GM12878 (cell line): ENCODE data around the gene C22orf15. TPM values are rescaled to one million over a fixed set of nuclear protein-coding genes. Genes with fewer than 3 reads are reported as not detected.

Source experiments
- ATAC-seq: fragments of 200-7000 bp; cut with Tn5 transposase; 3 replicates; pipeline ENCODE4 v1.9.1; 2020; ENCODE audit warnings: mild to moderate bottlenecking, moderate library complexity
- BruUV-seq: library from RNA; stranded (reverse); fragments of 400-500 nt; replicated peaks from 2 replicates; lab custom pipeline; 2021; lab: Mats Ljungman, UMichigan
- CTCF ChIA-PET: fragments of 300-600 bp; sonication (Branson Sonifier 250); formaldehyde crosslinking; extraction: SDS; loops from one replicate; lab custom pipeline; 2021; ENCODE audit warnings: inconsistent platforms; lab: Yijun Ruan, JAX
- POLR2A ChIA-PET: fragments of 350-600 bp; formaldehyde crosslinking; extraction: SDS; loops from one replicate; lab custom pipeline; 2021; ENCODE audit warnings: inconsistent platforms; lab: Charles Lee
- RAD21 ChIA-PET: fragments of 300-600 bp; sonication (Branson Sonifier 250); formaldehyde crosslinking; loops from one replicate; lab custom pipeline; 2023; ENCODE audit warnings: antibody characterized with exemption; ENCODE audit not compliant: unreplicated experiment; lab: Charles Lee
- SMC1A ChIA-PET: fragments of 300-600 bp; sonication (Branson Sonifier 250); formaldehyde crosslinking; loops from one replicate; lab custom pipeline; 2023; ENCODE audit not compliant: unreplicated experiment, uncharacterized antibody; lab: Charles Lee
- DNase-seq: peaks from one replicate; pipeline ENCODE4 v3.0.0-alpha.2; 2011; ENCODE audit warnings: low read depth, low spot score
- FAIRE-seq: peaks from 3 replicates; lab custom pipeline; 2011; peaks lifted over from hg19 to GRCh38; lab: Jason Lieb, UNC
- H2AFZ ChIP-seq: 2 replicates; pipeline ENCODE4 v1.6.0; 2011; ENCODE audit warnings: low read depth, low read length, control low read depth; ENCODE audit not compliant: control insufficient read depth
- H3K27ac ChIP-seq: 2 replicates; pipeline ENCODE4 v1.5.1; 2011; ENCODE audit warnings: control low read depth; ENCODE audit not compliant: control insufficient read depth, insufficient read depth
- H3K27me3 ChIP-seq, 2 experiments: replicated peaks in 1 of 2; 2 replicates each; pipeline versions ENCODE4 v1.6.0 to v1.6.1; 2011; ENCODE audit warnings: low read length in 1 of 2; ENCODE audit not compliant: control insufficient read depth in 2 of 2, insufficient read depth in 2 of 2
- H3K36me3 ChIP-seq, 2 experiments: 2 replicates each; pipeline ENCODE4 v1.5.1; 2011; ENCODE audit warnings: low read length in 1 of 2; ENCODE audit not compliant: control insufficient read depth in 2 of 2, insufficient read depth in 2 of 2
- H3K4me1 ChIP-seq: 2 replicates; pipeline ENCODE4 v1.6.1; 2011; ENCODE audit warnings: mild to moderate bottlenecking, low read length, moderate library complexity, mixed read lengths; ENCODE audit not compliant: control insufficient read depth, insufficient read depth
- H3K4me2 ChIP-seq: 2 replicates; pipeline ENCODE4 v1.6.0; 2011; ENCODE audit warnings: control low read depth; ENCODE audit not compliant: control insufficient read depth, insufficient read depth
- H3K4me3 ChIP-seq: fragments of 200-600 bp; sonication (generic); 2 replicates; pipeline ENCODE4 v1.5.1; 2016
- H3K79me2 ChIP-seq: 2 replicates; pipeline ENCODE4 v1.6.0; 2011; ENCODE audit warnings: low read length; ENCODE audit not compliant: control insufficient read depth, insufficient read depth
- H3K9ac ChIP-seq: 2 replicates; pipeline ENCODE4 v1.8.0; 2011; ENCODE audit warnings: low read length, control low read depth, mixed read lengths; ENCODE audit not compliant: control insufficient read depth, insufficient read depth
- H3K9me3 ChIP-seq: replicated peaks from 3 replicates; pipeline ENCODE4 v1.5.1; 2011; ENCODE audit warnings: mild to moderate bottlenecking, low read length; ENCODE audit not compliant: control insufficient read depth, insufficient read depth
- H4K20me1 ChIP-seq: 2 replicates; pipeline ENCODE4 v1.6.0; 2011; ENCODE audit not compliant: control insufficient read depth, insufficient read depth
- BCL11A ChIP-seq: IDR thresholded peaks from 2 replicates; pipeline ENCODE4 v1.6.1; 2011; ENCODE audit warnings: low read depth, low read length
- CEBPB ChIP-seq, 2 experiments: fragments of 150-350 bp in 1 of 2; IDR thresholded peaks; 2 replicates each; pipeline ENCODE4 v1.6.1; 2012 to 2014; ENCODE audit warnings: low read depth in 2 of 2, low read length in 2 of 2, borderline replicate concordance in 1 of 2, inconsistent platforms in 1 of 2
- ETV6 ChIP-seq, 2 experiments: fragments of 450-650 bp in 1 of 2; IDR thresholded peaks in 1 of 2; conservative IDR thresholded peaks in 1 of 2; 2 replicates each; pipeline ENCODE4 v1.6.1; 2014; ENCODE audit warnings: antibody characterized with exemption in 1 of 2, borderline replicate concordance in 1 of 2, low read depth in 1 of 2, mild to moderate bottlenecking in 1 of 2, moderate library complexity in 1 of 2
- EZH2 ChIP-seq: IDR thresholded peaks from 2 replicates; pipeline ENCODE4 v1.6.1; 2012; ENCODE audit warnings: low read depth, mild to moderate bottlenecking, control low read depth, inconsistent platforms, low read length, borderline replicate concordance; ENCODE audit not compliant: control insufficient read depth
- FOXK2 ChIP-seq: fragments of 450-650 bp; IDR thresholded peaks from 2 replicates; pipeline ENCODE4 v1.6.1; 2017; ENCODE audit warnings: mild to moderate bottlenecking, moderate library complexity
- HDAC2 ChIP-seq: fragments of 200-600 bp; sonication (generic); IDR thresholded peaks from 2 replicates; pipeline ENCODE4 v1.6.1; 2017
- IRF4 ChIP-seq: IDR thresholded peaks from 2 replicates; pipeline ENCODE4 v1.6.1; 2011; ENCODE audit warnings: low read depth, low read length
- JUND ChIP-seq: IDR thresholded peaks from 2 replicates; pipeline ENCODE4 v1.6.1; 2012; ENCODE audit warnings: low read depth, mild to moderate bottlenecking, low read length, improper control_type of control experiment, moderate library complexity
- MEF2B ChIP-seq: fragments of 450-650 bp; IDR thresholded peaks from 2 replicates; pipeline ENCODE4 v1.6.1; 2018; ENCODE audit warnings: mild to moderate bottlenecking, moderate library complexity; ENCODE audit not compliant: partially characterized antibody, poor library complexity, severe bottlenecking
- MTA2 ChIP-seq: fragments of 450-650 bp; IDR thresholded peaks from 2 replicates; pipeline ENCODE4 v1.6.1; 2016; ENCODE audit warnings: low read depth, mild to moderate bottlenecking, moderate library complexity
- NR2C1 ChIP-seq: fragments of 450-650 bp; IDR thresholded peaks from 2 replicates; pipeline ENCODE4 v1.6.1; 2017; ENCODE audit warnings: antibody characterized with exemption, mild to moderate bottlenecking, moderate library complexity
- PBX3 ChIP-seq: IDR thresholded peaks from 2 replicates; pipeline ENCODE4 v1.6.1; 2011; ENCODE audit warnings: mild to moderate bottlenecking, low read depth, low read length, moderate library complexity; ENCODE audit not compliant: insufficient replicate concordance
- PRDM15 ChIP-seq: fragments of 450-650 bp; formaldehyde crosslinking; IDR thresholded peaks from 2 replicates; pipeline ENCODE4 v1.4.0; 2020; ENCODE audit warnings: mild to moderate bottlenecking, moderate library complexity
- RB1 ChIP-seq: fragments of 450-650 bp; formaldehyde crosslinking; IDR thresholded peaks from 2 replicates; pipeline ENCODE4 v1.6.1; 2017; ENCODE audit warnings: mild to moderate bottlenecking, borderline replicate concordance
- RCOR1 ChIP-seq: conservative IDR thresholded peaks from 2 replicates; pipeline ENCODE4 v1.6.1; 2012; ENCODE audit warnings: low read depth, low read length, improper control_type of control experiment
- STAT1 ChIP-seq: fragments of 450-650 bp; conservative IDR thresholded peaks from 2 replicates; pipeline ENCODE4 v1.6.1; 2014; ENCODE audit warnings: antibody characterized with exemption, mild to moderate bottlenecking
- TCF12 ChIP-seq: IDR thresholded peaks from 2 replicates; pipeline ENCODE4 v1.6.1; 2011; ENCODE audit warnings: low read depth, mild to moderate bottlenecking, low read length
- ZBTB33 ChIP-seq: fragments of 450-650 bp; IDR thresholded peaks from 2 replicates; pipeline ENCODE4 v1.6.1; 2017; ENCODE audit warnings: mild to moderate bottlenecking
- ZSCAN29 ChIP-seq: fragments of 450-650 bp; IDR thresholded peaks from 2 replicates; pipeline ENCODE4 v1.6.1; 2017; ENCODE audit warnings: mild to moderate bottlenecking, moderate library complexity
- WGBS: methylation state at CpG from one replicate; pipeline ENCODE4 v1.1.6; 2016; ENCODE audit warnings: low lambda C conversion rate; ENCODE audit not compliant: insufficient replicate concordance, insufficient coverage; ENCODE audit errors: missing lambda C conversion rate; 5-methylcytosine and 5-hydroxymethylcytosine counted together
- in situ Hi-C: fragments of 300-500 bp; cut with MboI; formaldehyde crosslinking; loops from 9 replicates; pipeline ENCODE4 v1.14.3; 2018; ENCODE audit warnings: mixed read lengths
- intact Hi-C: fragments of 100-400 bp; cut with micrococcal nuclease; formaldehyde crosslinking; loops from one replicate; pipeline ENCODE4 v1.14.2; 2022; ENCODE audit not compliant: unreplicated experiment
- polyA plus RNA-seq, 11 experiments: library from polyadenylated mRNA; depleted of rRNA in 4 of 11; unstranded in 6 of 11; stranded (reverse) in 5 of 11; fragments of >200 nt; fragmentation: Nextera tagmentation in 4 of 11; fragmentation: Illumina TruSeq in 1 of 11; extraction: Ambion mirVana in 4 of 11; extraction: Trizol in 1 of 11; gene quantifications; 1 replicate in 1 of 11; 2 replicates in 10 of 11; pipeline versions ENCODE4 v1.2.1 to v1.2.3, GENCODE V29; 2011 to 2016; ENCODE audit warnings: inconsistent platforms in 2 of 11, missing spikeins in 2 of 11, low read depth in 1 of 11
- total RNA-seq, 4 experiments: library from RNA; depleted of rRNA in 3 of 4; stranded (reverse); fragments of >200 nt in 3 of 4; fragmentation: Illumina TruSeq in 1 of 4; extraction: Trizol in 1 of 4; gene quantifications; 2 replicates each; pipeline versions ENCODE4 v1.2.1 to v1.2.3, GENCODE V29; 2013 to 2021

Gene C22orf15
- total and polyA plus RNA-seq, 10 of the 15 experiments (the other 5 are each of a cell fraction or from before 2014, with no cell fraction given), result 0.05 to 0.47 (median 0.13) TPM; not detected in 3

GRCh38 chr22:23781511-23782183 is 18.9 kb downstream of the C22orf15 start:
- DNase-seq, result no peak
- no peak overlapping the region for H3K4me2 ChIP-seq
- peaks cover 5% of the 10 kb centered on the region for H3K4me1 ChIP-seq
- ChIA-PET POLR2A (no interaction called here), CTCF (no interaction called here), RAD21 (no interaction called here), SMC1A (no interaction called here)
- H3K27me3 ChIP-seq, result peaks cover 0 to 2% of the 10 kb centered on the region in 2 experiments; a peak in 1 of 4 replicates
- in situ Hi-C loops (no loop called here), intact Hi-C loops (no loop called here)
- 46% methylated on average over 14 of the region's 14 CpGs for WGBS
- no peak overlapping the region for H2AFZ ChIP-seq
- peaks cover 2% of the 10 kb centered on the region; the same call in 1 of the 2 replicates for H3K79me2 ChIP-seq
- no peak overlapping the region for H3K27ac ChIP-seq
- no peaks in the 10 kb centered on the region for H4K20me1 ChIP-seq
- no peaks in the 10 kb centered on the region for H3K36me3 ChIP-seq
- no peak overlapping the region for H3K9ac ChIP-seq
- no TSS peak for BruUV-seq
- no peak overlapping the region for H3K4me3 ChIP-seq
- FAIRE-seq, result no peak
- ATAC-seq, result no peak
- H3K9me3 ChIP-seq, result no peaks in the 10 kb centered on the region
- no peak for TF ChIP-seq CEBPB (IDR thresholded peaks at IDR 0.05; ENCODE audit: borderline replicate concordance in 1 of 2, low read depth in 2 of 2, low read length in 2 of 2)
- no peak for TF ChIP-seq RB1
- TF ChIP-seq IRF4, result no peak
- no peak for TF ChIP-seq PRDM15 (CRISPR knock-in tag)
- TF ChIP-seq ZBTB33, result no peak
- no peak for TF ChIP-seq FOXK2
- no peak for TF ChIP-seq EZH2
- TF ChIP-seq TCF12, result no peak
- TF ChIP-seq HDAC2, result no peak
- no peak for TF ChIP-seq ZSCAN29
- TF ChIP-seq NR2C1, result no peak
- no peak for TF ChIP-seq RCOR1
- no peak for TF ChIP-seq MTA2
- TF ChIP-seq MEF2B, result no peak
- no peak for TF ChIP-seq STAT1
- no peak for TF ChIP-seq BCL11A
- TF ChIP-seq JUND, result no peak
- TF ChIP-seq PBX3, result no peak
- TF ChIP-seq ETV6 (conservative IDR thresholded peaks at IDR 0.05 in 1 of 2, IDR thresholded peaks at IDR 0.05 in 1 of 2; ENCODE audit: borderline replicate concordance in 1 of 2, low read depth in 1 of 2), result no peak
